Measurements from ENCODE around the gene FLT3LG. TPM values are rescaled to one million over a fixed set of nuclear protein-coding genes. Genes with fewer than 3 reads are reported as not detected.

The FLT3LG gene
- total and polyA plus RNA-seq, 9 of the 15 experiments (the other 6 are each of a cell fraction or from before 2014, with no cell fraction given), result 0.31 to 6.4 (median 1.1) TPM

DNA sequence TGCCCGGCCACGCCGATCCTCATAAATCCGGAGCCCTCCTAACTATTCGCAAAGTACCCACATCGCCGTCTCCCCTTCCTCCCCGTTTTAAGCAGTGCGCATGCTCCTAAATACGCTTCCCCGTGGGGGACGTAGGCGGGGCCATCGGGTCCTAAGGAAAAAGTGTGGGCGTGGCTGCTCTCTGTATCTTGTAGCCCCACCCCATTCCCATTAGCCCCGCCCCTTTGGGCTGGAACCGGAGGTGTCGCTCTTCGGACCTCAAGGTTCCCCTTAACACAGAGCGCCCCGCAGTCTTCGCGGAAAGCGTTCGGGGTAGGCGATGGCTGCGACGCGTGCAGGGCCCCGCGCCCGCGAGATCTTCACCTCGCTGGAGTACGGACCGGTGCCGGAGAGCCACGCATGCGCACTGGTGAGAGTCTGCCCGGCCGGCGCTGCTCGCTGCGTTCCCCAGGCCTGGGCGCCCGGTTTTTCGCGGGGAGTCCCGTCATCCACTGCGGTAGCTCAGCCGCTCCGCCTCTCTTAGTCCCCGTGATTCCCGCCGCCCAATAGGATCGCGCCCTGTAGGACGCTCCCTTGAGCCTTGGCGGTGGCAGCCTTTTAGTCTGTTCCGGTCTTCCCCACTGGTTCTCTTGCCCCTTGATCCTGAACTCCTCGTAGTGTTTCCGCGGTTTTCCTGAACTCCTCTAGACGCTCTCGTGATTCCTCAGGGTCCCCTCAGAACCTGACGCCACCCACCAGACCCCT lies 20.8 kb upstream of the FLT3LG start, which contains the start of gene ALDH16A1 (continued):
- TF ChIP-seq NFRKB (IDR thresholded peaks at IDR 0.05; ENCODE audit: low read depth), result peak; percentile 95
- no peak for TF ChIP-seq RBM17 (IDR thresholded peaks at IDR 0.05; ENCODE audit: borderline replicate concordance, low read depth, low read length)
- peak; percentile 31 for TF ChIP-seq CBFA2T2 (conservative IDR thresholded peaks at IDR 0.05)
- TF ChIP-seq, protein P1, sequence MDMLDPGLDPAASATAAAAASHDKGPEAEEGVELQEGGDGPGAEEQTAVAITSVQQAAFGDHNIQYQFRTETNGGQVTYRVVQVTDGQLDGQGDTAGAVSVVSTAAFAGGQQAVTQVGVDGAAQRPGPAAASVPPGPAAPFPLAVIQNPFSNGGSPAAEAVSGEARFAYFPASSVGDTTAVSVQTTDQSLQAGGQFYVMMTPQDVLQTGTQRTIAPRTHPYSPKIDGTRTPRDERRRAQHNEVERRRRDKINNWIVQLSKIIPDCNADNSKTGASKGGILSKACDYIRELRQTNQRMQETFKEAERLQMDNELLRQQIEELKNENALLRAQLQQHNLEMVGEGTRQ (CRISPR knock-in tag; IDR thresholded peaks at IDR 0.05), result peak; percentile 95
- TF ChIP-seq U2AF1 (optimal IDR thresholded peaks at IDR 0.05; ENCODE audit: low read depth, low read length), result no peak
- peak; percentile 79 for TF ChIP-seq MAX (CRISPR knock-in tag; IDR thresholded peaks at IDR 0.05)
- TF ChIP-seq ARID3A (IDR thresholded peaks at IDR 0.05; ENCODE audit: borderline replicate concordance, low read depth, low read length), result no peak
- no peak for TF ChIP-seq NFIX (CRISPR knock-in tag; IDR thresholded peaks at IDR 0.05; ENCODE audit: low read depth)
- no peak for TF ChIP-seq ZSCAN32 (CRISPR knock-in tag; IDR thresholded peaks at IDR 0.05)
- peak; percentile 42; the same call in 1 of the 2 replicates for TF ChIP-seq ELF4 (CRISPR knock-in tag; IDR thresholded peaks at IDR 0.05)
- no peak for TF ChIP-seq ZNF707 (CRISPR knock-in tag; conservative IDR thresholded peaks at IDR 0.05)
- no peak for TF ChIP-seq JUNB (CRISPR knock-in tag; conservative IDR thresholded peaks at IDR 0.05)
- peak; percentile 29; the same call in 1 of the 2 replicates for TF ChIP-seq NFE2 (IDR thresholded peaks at IDR 0.05; ENCODE audit: low read depth)
- 0 out of 2 replicates have a peak, but pooled peaks have one; percentile 93 for TF ChIP-seq ZSCAN29 (IDR thresholded peaks at IDR 0.05)
- TF ChIP-seq ZNF280B (CRISPR knock-in tag; IDR thresholded peaks at IDR 0.05), result no peak
- no peak for TF ChIP-seq FOXK1 (CRISPR knock-in tag; IDR thresholded peaks at IDR 0.05; ENCODE audit: borderline replicate concordance)
- no peak for TF ChIP-seq ZNF384 (IDR thresholded peaks at IDR 0.05; ENCODE audit: low read depth, low read length)
- TF ChIP-seq ZNF197 (CRISPR knock-in tag; IDR thresholded peaks at IDR 0.05; ENCODE audit: low read depth), result no peak
- no peak for TF ChIP-seq POLR3G (IDR thresholded peaks at IDR 0.05; ENCODE audit: extremely low read depth, insufficient read length, insufficient replicate concordance)
- no peak for TF ChIP-seq RFX1 (IDR thresholded peaks at IDR 0.05)
- no peak for TF ChIP-seq ZNF583 (CRISPR knock-in tag; IDR thresholded peaks at IDR 0.05)
- TF ChIP-seq THAP7 (CRISPR knock-in tag; IDR thresholded peaks at IDR 0.05), result peak; percentile 37; the same call in 1 of the 2 replicates
- no peak for TF ChIP-seq ZNF212 (CRISPR knock-in tag; IDR thresholded peaks at IDR 0.05)
- no peak for TF ChIP-seq CEBPG (CRISPR knock-in tag; IDR thresholded peaks at IDR 0.05)
- TF ChIP-seq CEBPG (tag; conservative IDR thresholded peaks at IDR 0.05 in 1 of 2, IDR thresholded peaks at IDR 0.05 in 1 of 2), result no peak
